ENCODE results near the gene LRRC17.
"Not testable (repeated sequence)": the region's sequence is repeated elsewhere in the genome, so short reads cannot be mapped to it uniquely, and the experiment has no call there.

Gene LRRC17

DNA sequence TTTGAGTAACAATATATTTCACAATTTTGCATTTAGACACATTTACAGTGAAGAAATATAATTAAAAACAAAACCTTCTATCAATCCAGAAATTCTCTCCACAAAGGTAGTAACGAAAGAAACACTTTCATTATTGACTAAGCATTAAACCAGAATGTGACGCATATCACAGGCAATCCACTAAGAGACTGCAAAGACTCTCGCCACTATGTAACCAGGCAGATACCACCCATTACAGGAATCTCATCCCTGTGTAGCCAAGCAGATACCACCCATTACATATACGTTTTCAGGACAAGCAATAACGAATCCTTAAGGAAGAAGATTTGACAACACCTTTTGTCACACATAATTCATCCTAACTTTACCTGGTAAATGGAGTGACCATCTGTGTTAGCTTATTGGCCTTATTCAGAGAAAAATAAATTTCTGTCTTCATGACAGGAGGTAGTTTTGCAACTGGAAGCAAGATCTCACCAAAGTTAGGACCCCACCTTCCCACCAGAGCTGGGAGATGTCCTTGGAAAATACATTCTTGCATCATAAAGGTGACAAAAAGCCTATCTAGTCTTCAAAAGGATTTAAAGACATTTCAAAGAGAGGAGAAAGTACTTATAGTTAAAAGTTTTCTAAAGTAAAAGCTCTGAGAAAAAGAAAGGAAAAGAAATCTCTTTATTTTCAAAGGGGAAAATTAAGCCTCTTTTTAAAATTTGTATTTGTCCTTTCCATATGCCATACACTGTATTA is 30.8 kb downstream of the LRRC17 start:
- DNase-seq: no peak

DNA sequence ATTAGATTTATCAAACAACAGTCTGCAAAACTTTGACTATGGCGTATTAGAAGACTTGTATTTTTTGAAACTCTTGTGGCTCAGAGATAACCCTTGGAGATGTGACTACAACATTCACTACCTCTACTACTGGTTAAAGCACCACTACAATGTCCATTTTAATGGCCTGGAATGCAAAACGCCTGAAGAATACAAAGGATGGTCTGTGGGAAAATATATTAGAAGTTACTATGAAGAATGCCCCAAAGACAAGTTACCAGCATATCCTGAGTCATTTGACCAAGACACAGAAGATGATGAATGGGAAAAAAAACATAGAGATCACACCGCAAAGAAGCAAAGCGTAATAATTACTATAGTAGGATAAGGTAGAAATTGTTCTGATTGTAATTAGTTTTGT is 31.4 kb downstream of the LRRC17 start:
- DNase-seq: no peak

DNA sequence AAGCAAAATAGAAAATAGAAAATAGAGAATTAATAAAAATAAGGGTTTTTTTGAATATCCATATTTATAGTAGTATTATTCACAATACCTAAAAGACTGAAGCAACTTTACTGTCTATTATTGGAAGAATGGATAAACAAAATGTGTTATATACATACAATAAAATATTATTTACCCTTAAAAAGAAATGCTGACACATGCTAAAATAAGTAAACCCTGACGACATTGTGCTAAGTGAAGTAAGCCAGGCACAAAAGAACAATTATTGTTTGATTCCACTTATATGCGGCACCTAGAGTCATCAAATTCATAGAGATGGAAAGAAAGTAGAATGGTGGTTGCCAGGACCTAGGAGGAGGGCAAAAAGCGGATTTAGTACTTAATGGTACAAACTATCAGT is 39.0 kb downstream of the LRRC17 start:
- no peak for DNase-seq

DNA sequence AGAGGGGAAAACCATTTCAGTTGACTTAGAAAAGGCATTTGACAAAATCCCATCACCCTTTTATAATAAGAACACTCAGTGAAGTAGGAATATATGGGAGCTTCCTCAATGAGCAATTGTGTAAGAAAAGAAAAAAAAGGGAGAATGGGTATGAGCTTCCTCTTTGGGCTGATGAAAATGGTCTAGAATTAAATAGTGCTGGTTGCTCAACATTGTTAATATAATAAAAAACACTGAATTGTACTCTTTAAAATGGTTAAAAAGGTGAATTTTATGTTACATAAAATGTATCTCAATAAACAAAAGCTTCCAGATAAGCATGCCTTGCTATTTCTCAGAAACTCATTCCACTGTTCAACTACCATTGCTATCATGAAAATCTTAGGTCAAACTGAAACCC is 40.6 kb downstream of the LRRC17 start:
- DNase-seq: no peak

DNA sequence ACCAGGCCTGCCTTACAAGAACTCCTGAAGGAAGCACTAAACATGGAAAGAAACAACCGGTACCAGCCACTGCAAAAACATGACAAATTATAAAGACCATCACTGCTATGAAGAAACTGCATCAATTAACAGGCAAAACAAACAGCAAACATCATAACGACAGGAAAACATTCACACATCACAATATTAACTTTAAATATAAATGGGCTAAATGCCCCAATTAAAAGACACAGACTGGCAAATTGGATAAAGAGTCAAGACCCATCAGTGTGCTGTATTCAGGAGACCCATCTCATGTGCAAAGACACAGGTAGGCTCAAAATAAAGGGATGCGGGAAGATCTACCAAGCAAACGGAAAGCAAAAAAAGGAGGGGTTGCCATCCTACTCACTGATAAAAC is 41.6 kb downstream of the LRRC17 start:
- not testable (repeated sequence) for DNase-seq

DNA sequence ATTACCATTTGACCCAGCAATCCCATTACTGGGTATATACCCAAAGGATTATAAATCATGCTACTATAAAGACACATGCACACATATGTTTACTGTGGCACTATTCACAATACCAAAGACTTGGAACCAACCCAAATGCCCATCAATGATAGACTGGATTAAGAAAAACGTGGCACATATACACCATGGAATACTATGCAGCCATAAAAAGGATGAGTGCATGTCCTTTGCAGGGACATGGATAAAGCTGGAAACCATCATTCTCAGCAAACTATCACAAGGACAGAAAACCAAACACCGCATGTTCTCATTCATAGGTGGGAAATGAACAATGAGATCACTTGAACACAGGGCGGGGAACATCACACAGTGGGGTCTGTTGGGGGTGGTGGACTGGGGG is 45.2 kb downstream of the LRRC17 start:
- DNase-seq: not testable (repeated sequence)

DNA sequence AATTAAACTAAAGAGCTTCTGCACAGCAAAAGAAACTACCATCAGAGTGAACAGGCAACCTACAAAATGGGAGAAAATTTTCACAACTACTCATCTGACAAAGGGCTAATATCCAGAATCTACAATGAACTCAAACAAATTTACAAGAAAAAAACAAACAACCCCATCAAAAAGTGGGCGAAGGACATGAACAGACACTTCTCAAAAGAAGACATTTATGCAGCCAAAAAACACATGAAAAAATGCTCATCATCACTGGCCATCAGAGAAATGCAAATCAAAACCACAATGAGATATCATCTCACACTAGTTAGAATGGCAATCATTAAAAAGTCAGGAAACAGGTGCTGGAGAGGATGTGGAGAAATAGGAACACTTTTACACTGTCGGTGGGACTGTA is 49.2 kb downstream of the LRRC17 start:
- not testable (repeated sequence) for DNase-seq

DNA sequence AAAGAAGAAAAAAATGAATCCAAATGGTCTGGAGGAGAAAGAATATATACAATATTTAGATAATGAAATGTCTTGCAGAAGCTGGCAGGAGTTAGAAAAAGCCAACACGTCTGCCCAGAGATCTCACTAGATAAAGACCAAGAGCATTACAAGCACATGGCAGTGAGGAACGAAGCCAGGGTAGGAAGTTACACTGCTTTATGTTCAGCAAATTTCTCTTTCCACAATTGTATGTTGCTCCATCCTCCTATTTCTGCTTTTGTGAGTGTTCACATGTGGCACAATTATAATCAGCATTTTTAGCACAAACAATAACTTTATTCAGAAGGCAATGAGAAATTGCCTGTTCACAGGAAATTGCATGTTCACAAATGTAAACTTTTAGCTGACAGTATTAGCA is 53.7 kb downstream of the LRRC17 start:
- no peak for DNase-seq

DNA sequence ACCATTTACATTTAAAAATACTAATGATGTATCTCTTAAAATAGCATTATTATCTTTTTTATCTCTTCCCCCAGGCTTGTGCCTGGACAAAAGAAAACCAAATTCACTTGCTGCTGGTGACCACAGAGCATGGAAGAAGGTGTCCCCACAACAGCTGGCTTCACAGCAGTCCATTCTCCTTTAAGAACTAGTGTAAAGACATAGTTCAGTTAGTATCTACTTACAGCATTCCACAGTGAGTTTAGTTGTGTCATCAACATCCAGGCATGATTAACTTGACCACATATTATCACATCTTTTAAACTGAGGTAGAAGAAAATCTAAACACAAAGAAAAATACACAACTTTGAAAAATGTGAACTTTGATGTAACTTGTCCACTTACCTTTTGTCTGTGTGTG is 55.0 kb downstream of the LRRC17 start:
- DNase-seq: no peak

DNA sequence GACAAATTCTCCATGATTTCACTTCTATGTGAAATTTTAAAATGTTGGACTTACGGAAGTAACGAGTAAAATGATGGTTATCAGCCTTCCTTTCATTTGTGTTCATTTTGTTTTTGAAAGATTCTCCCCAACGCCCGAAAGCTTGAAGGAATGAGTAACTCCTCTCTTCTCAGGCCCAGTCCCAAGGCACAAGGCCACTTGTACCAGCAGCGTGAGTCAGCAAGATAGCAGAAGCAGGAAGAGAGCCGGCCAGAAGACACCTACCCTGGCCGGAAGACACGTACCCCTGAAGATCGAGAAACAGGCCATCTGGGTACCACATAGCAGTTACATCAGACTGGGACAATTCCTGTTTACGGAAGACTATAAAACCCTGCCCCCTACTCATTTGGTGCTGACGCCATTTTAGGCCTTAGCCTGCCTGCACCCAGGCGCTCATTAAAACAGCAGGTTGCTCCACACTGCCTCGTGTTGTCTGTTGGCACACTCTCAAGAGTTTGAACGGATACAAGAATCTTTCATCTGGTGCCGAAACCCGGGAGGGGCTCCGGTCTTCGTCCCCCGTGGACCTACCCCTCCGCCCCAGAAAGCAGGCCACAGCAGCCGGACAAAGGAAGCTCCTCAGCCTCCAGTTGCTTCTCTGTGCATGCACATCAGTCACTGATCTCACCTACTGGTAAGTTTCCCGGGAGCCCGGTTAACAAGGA is 60.4 kb downstream of the LRRC17 start:
- DNase-seq: no peak

DNA sequence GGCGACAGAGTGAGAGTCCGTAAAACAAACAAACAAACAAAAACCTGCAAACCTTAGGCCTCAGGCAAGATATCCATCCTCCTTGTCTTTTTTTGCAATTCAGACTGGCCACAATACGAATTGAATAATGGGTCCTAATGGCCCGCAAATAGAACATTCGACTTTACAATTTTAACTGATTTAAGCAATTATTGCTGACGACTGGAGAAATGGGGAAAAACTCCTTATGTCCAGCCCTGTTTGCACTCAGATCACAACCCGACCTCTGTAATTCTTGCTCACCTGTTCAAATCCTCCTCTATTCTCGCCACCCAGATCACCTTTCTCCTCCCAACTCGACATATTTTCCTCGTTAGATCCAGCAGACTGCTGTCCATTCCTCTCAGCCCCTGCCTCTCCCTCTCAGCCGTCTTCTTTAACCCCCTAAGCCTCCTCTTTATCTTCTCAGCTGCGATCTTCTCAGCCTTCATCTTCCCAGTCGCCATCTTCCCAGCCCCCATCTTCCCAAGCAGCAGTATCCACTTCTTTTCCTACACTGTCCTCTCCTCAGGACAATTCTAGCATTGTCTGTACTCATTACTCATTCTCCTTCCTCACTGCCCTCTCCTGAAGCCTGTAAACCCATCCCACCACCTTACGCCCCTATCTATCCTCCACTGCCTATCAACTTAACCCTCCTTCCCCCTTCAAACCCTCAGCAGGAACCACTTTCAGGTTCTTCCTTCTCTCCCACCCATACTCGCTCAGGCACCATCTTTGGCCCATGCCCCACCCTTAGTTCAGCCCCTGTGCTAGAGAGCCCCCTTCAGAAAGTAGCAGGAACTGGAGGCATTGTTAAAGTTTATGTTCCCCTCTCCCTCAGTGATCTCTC is 61.8 kb downstream of the LRRC17 start:
- DNase-seq: no peak

DNA sequence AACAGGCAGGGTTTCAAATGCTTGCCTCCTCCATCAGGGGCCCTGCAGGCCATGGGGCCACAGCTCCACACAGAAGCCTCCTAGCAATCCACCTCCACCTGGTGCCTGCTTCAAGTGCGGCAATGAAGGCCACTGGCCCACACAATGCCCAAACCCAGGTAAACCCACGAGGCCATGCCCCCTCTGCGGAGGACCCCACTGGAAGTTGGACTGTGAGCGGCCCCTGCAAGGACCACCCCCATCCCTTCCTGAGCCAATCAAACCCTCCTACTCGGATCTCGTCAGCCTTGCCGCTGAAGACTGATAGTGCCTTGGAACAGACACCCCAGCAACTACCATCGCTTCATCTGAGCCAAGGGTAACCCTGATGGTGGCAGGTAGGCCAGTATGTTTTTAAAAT is 63.1 kb downstream of the LRRC17 start:
- DNase-seq: no peak

DNA sequence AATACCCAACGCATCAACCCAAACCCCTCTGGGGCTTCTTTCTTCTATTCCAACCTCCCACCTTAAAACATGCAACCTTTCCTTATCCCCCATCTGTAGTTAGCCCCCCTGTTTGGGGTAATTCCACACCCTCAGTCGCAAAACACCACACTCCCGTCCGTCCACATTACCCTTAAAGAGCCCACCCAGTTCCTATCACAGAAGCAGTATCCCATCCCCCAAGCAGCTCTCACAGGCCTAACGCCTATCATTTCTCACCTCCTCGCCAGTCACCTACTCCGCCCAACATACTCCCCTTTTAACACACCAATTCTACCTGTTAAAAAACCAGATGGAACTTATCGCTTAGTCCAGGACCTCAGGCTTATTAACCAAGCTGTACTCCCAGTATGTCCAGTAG is 63.7 kb downstream of the LRRC17 start:
- no peak for DNase-seq

DNA sequence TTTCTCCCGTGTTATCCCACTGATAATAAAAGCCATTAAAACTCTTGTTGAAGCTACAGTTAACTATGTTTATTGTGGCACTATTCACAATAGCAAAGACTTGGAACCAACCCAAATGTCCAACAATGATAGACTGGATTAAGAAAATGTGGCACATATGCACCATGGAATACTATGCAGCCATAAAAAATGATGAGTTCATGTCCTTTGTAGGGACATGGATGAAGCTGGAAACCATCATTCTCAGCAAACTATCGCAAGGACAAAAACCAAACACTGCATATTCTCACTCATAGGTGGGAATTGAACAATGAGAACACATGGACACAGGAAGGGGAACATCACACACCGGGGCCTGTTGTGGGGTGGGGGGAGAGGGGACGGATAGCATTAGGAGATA is 64.8 kb downstream of the LRRC17 start:
- DNase-seq: not testable (repeated sequence)

DNA sequence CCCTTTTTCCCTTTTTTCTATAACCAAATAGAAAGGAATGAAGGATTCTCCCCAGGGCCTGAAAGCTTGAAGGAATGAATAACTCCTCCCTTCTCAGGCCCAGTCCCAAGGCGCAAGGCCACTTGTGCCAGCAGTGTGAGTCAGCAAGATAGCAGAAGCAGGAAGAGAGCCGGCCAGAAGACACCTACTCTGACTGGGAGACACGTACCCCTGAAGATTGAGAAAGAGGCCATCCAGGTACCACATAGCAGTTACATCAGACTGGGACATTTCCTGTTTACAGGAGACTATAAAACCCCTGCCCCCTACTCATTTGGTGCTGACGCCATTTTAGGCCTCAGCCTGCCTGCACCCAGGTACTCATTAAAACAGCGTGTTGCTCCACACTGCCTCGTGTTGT is 65.5 kb downstream of the LRRC17 start:
- DNase-seq: no peak

DNA sequence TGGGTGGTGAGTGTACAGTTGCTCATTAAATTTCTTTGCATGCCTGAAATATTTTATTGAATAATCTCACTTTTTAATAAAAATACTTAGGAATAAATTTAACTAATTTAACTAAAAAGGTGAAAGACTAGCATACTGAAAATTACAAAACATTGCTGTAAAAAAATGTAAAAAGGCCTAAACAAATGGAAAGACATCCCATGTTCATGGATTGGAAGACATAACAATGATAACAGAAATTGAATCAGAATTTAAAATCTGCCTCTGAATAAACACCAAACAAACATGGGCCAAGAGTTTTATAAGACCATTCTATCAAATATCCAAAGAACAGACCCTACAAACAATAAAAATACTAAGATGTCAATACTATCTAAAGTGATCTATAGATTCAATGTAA is 66.9 kb downstream of the LRRC17 start:
- no peak for DNase-seq

DNA sequence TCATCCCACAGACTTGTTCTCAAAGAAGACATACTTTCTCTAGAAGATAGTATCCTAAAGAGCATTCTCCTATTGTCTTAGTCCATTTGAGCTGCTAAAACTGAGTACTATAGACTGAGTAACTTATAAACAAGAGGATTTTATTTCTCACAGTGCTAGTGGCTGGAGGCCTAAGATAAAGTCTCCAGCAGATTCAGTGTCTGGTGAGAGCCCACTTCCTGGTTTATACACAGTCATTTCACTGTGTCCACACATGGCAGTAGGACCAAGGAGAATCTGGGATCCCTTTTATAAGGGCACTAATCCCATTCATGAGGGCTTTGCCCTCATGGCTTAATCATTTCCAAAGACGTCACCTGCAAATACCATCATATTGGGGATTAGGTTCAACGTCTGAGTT is 68.7 kb downstream of the LRRC17 start:
- DNase-seq: no peak

DNA sequence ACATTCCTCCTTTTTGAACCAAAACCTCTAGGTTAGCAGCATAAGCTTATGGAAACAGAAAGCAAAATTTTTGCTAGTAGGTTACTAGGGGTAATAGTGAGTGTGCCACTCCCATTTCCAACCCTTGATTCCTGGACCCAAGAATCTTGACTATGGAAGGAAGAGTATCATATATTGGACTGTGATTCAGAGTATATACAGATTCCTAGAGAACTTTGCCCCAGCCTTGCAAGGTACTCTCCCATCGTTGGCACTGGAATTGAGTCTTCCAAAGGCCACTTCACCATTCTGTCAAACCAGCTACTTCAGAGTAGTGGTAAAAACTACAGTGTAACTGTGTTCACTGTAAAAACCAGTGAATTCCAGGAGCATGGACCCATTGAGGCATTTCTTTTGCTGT is 69.4 kb downstream of the LRRC17 start:
- DNase-seq: no peak

DNA sequence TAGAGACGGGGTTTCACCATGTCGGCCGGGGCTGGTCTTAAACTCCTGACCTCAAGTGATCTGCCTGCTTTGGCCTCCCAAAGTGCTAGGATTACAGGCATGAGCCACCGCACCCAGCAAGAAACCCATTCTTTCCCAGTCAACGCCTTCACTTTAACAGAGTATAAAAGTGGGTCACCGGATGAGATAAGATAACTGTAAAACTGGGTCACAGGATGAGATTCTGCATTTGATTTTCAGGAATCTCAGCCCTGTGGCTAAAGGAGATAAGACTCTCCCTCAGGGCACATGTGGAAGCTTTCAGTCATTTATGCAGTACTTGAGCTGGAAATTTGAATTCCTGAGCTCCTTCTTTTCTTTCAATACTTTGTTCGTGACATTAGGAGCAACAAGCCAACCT is 70.8 kb downstream of the LRRC17 start:
- no peak for DNase-seq

DNA sequence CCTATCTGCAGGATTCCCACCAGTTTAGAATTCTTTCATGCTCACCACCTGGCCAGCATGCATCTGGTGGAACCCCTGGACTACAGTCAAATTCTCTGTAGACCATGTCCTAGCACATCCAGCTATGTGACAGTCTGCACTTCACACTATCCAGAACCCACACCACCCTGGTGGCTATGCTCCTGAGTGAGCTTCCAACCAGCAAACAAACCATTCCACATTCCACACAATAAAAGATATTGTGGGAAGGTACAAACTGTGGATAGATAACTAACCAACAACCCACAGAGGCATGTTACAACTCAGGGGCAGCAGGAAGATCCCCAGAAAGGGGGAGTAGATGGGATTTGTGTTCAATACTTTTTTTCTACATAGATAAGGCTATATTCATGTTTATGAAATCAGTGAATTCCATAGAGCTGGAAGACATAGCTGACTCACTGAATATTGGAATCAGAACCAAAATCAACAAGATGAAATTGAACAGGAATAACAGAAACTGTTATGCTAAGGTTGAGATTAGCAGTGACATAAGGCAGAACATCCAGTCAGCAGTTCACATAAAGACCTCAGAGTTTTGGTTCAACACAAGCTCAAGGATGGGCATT is 72.5 kb downstream of the LRRC17 start:
- no peak for DNase-seq

DNA sequence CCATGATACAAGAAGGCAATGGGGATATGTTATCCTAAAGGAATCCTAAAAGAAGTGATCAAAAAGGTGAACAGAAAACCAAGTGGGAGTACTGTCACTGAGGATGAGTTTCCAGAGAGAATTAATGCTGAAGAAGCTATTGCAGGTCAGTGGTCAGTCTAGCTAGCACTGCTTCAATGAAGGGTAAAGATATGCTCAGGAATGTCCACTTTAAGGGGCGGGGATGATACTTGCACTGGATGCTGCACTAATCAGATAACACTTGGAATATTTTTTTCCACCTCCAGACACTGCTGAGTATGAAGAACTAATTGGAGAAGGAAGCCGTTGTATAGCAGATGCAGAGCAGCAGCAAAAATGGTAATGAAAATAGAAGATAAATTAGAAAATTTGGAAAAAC is 75.3 kb downstream of the LRRC17 start:
- no peak for DNase-seq

DNA sequence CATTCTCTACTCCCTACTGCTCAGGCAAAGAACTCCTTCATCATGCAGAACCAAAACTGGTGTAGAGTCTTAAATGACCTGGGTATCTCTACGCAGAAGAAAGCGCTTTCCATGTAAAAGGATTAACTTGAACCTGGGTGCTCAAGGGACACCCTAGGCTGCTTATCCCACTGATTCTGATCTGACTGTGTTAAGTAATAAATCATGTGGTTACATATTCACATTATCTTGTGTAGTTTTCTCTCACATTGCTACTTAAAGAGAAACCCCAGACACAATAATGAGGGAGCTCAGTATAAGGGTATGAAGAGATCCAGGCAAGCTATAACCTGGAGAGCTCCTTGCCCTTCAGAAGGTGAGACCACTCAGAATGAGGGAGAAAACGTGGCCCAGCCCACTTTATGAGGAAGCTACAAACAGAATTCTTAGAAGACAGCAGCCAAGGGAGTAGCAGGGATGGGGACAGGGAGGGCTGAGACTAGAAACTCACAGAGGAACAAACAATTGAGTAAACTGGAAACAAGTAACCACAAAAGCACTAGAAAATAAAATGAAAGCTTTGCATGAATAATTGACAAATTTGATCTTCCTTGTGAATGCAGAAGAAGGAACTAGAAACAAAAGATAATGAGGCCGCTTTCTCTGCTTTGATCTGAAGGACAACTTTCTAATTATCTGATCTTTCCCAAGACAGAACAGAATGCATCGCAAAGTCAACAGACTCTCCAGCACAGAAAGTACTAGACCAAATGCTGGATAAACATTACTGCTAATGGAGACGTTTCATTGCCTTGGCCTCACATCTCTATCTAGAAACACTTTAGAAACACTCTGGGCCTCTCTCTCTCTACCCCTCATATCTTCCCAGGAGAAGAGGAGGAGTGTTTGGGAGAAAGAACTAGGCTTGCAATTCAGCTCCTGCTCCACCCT is 76.1 kb downstream of the LRRC17 start:
- DNase-seq: no peak

All from right hindlimb (tissue), 1 donor.